Left renal cortex interstitium (tissue), 4 donors: ENCODE data around the gene ANKS1A. TPM values are rescaled to one million over a fixed set of nuclear protein-coding genes. Genes with fewer than 3 reads are reported as not detected.
A peak's percentile ranks its signal among the peaks of the same experiment; 100 is the strongest.
"Not testable (repeated sequence)": the region's sequence is repeated elsewhere in the genome, so short reads cannot be mapped to it uniquely, and the experiment has no call there.

ENCODE experiments used
- DNase-seq, 4 donors: peaks; one replicate each; pipeline ENCODE4 v3.0.0-alpha.2; 2013; ENCODE audit warnings: low read depth in 4 of 4, low spot score in 2 of 4, missing footprints in 1 of 4
- polyA plus RNA-seq, 4 donors: library from polyadenylated mRNA; unstranded; fragments of 120-200 nt; gene quantifications; one replicate each; pipeline ENCODE4 v1.2.1, GENCODE V29; 2013; ENCODE audit not compliant: insufficient read length in 4 of 4

Gene ANKS1A
- 10 to 100 TPM; 33.1 to 53.7 (median 43.2) TPM for polyA plus RNA-seq

DNA sequence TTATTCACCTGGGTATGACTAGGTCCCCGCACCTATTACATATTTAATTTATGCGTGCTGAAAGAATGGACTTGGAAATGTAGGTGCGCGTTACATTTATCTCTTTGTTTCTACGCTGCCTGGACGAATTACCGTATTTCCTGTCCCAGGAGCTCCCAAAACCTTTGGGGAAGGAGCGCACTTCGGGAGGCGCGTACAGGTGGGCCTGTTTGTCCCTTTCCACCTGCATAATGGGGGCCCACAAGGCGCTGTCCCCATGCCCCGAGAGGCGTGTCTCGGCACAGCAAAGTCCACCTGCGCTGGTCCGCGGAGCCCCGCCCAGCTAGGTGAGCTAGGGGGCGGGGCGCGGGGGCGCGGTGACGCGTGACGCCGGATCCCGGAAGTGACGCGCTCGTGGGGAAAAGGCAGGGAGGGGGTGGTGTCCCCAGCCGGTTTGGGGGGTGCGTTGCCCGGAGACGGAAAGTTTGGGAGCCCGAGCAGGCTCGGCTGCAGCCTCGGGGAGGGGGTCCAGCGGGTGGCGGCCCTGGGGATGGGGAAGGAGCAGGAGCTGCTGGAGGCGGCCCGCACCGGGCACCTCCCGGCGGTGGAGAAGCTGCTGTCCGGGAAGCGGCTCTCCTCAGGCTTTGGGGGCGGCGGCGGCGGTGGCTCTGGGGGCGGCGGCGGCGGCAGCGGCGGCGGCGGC, at the start of gene ANKS1A:
Gene ANKS1A, plus strand, starts transcription at position 382 of the 682 bp plus-strand sequence. Its CDS starts 148 bp downstream, at position 530.
- peak in 3 of 4 donors; percentile 64 to 75 (median 75) for DNase-seq

GRCh38 chr6:34839666-34840352, 49.2 kb upstream of the ANKS1A start:
- no peak for DNase-seq

GRCh38 chr6:34849066-34849465, 40.0 kb upstream of the ANKS1A start:
- DNase-seq: not testable (repeated sequence)

DNA sequence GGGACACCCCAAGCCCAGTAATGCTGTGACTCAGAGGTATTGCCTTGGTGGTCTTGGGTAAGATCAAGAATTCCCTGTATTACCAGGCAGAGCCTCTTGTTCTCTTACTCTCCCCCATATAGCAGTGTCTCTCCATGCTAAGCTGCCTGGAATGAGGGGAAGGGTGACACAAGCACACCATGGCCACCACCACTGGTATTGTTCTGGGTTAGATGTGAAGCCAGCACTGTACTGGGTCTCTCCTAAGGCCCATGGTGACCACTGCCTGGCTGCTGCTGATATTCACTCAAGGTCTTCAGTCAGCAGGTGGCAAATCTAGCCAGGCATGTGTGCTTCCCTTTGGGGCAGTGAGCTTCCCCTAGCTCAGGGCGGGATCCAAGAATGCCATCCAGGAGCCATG, 37.7 kb upstream of the ANKS1A start:
- DNase-seq: no peak

- DNase-seq: no peak
Observed at GRCh38 chr6:34852406-34853085, 36.5 kb upstream of the ANKS1A start.

DNA sequence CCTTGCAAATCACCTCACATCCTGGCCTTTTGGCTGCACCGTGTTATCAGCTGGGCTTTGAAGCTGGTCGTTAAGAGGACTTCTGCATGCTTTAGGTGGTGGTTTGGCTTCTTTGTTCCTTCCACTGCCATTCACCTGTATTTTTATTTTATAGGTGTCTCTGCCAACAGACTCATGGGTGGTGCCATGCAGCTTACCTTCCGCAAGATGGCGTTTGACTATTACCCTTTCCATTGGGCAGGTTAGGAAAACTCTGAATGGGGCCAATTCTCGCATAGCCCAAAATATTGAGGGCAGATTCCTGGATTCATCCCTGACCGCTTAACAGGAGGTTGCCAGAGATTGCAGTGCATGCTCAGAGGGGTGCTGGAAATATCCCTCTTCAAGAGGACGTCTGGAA, 33.6 kb upstream of the ANKS1A start:
- DNase-seq: no peak

DNA sequence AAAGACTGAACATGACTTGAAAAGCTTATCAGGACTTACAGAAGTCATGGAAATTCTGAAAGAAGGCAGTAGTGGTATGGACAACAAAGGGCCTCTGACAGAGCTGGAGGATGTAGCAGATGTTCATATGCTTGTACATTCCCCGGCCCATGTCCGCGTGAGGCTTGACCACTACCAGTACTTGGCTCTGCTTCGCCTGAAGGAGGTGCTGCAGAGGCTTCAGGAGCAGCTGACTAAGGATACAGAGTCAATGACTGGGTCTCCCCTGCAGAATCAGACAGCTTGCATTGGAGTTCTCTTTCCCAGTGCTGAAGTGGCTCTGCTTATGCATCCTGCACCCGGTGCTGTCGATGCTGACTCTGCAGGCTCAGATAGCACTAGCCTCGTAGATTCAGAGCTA, 30.4 kb upstream of the ANKS1A start:
- DNase-seq: no peak

GRCh38 chr6:34859951-34860350, 29.1 kb upstream of the ANKS1A start:
- no peak for DNase-seq

- no peak for DNase-seq
Observed at GRCh38 chr6:34860776-34861175, 28.3 kb upstream of the ANKS1A start.

GRCh38 chr6:34864007-34864406, 25.0 kb upstream of the ANKS1A start:
- DNase-seq: no peak

- DNase-seq: no peak
Observed at GRCh38 chr6:34865107-34865506, 23.9 kb upstream of the ANKS1A start.

- DNase-seq: no peak
Observed at GRCh38 chr6:34866509-34866908, 22.5 kb upstream of the ANKS1A start.

DNA sequence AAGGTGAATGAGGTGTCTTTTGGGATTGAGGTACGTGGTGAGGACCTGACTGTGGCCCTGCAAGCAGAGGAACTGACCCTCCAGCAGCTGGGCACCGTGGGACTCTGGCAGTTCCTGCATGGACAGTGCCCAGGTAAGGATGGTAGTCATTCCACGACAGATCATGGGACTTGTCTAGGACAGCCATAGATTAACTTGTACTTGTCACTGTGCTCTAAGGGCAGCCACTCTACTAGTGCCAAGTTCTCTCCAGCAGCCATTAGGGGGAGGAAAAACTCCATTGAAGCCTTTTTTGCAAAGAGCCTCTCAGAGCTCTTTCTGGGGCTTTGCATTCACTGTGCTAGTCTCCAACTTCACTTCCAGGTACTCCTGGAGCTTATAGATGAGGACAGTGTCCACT, 21.6 kb upstream of the ANKS1A start:
- DNase-seq: no peak

DNA sequence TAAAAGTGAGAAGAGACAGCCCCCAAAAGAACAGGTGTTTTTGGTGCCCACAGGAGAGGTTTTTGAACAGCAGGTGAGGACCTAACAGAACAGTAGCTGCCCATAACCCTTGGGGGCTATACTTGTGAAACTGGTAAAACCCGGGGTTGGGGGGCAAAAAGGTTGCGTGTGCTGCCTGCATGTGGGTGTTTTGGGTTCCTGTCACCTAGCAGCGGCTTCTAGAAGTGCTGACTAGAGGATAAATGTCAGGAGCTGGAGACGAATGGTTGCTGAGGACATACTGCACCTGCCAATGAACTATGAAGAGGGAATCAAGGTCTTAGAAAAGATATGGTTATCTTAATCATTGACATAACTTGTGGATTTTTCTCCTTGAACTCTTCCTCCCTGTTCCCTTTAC, 17.2 kb upstream of the ANKS1A start:
- DNase-seq: no peak

DNA sequence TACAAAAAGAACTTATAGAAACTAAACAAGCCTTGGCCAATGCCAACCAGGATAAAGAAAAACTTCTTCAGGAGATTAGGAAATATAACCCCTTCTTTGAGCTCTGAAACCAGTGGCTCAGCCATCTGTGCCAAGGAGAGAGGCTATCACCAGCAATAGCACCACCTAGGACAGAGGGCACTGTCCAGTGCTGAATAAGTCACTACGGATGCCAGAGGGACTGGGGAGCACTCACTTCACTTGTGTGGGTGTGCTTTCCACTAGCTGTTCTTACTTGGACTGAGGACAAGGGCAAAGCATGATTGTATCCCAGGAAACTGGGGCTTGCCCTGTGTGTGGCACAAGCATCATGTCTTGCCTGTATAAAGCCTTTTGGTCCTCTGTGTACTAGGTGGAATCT, 16.7 kb upstream of the ANKS1A start:
- no peak for DNase-seq

DNA sequence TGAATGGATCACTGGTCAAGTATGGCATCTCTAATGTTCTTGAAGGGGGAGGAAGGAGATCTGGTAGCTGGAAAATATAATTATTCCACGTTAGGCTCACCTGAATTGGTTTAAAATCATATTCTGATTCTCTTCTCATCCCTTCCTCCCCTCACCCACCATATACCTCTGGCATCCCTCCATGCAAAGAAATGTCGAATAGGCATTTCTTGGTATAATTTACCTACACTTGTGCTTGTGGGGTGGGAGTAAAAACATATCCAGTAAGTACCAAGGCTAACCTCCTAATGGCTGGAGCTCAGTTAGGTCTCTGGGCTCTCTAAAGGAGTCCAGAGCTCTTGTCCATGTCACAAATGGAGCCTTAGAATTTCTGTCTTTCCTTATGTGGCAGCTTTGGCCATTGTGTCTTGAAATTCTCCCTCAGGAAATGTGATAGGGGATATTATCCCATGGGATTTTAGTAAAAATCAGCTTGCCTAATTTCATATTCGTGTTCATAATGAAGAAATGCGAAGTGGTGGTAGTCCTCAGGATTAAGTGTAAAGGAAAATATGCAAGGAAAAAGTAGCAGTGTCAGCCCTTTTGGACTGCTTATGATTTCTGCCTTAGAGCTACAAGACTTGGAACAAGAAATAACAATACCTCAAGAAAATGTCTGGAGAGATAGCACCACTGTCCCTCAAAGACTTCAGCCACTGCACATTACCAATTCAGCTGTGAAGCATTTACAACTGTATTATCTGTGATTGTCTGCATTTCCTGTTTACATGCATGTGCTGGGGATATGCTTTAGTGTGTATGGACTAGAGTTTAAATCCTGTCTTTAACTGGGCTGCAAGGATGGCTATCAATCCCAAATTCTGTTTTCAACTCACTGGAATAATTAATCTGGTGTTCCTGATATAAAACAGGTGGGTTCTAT, 13.5 kb upstream of the ANKS1A start:
- DNase-seq: no peak

DNA sequence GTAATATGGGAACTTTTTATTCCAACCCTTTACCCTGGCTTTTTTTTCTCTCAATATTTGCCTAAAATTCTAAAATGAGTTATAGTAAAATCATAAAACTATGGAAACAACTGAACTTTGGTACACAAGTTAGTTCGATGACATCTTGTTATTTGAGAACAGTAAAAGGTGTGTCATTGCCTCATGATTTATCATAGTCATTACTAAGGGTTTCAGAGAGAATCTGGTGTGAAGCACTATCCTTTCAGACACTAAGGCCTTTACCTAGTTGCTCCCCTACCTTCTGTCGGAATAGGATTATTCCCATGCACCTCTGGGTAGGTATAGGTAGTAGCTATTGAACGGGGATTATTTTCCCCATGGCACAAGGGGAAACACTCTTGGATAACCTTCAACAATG, 12.6 kb upstream of the ANKS1A start:
- no peak for DNase-seq

GRCh38 chr6:34877259-34877658, 11.8 kb upstream of the ANKS1A start:
- DNase-seq: no peak

DNA sequence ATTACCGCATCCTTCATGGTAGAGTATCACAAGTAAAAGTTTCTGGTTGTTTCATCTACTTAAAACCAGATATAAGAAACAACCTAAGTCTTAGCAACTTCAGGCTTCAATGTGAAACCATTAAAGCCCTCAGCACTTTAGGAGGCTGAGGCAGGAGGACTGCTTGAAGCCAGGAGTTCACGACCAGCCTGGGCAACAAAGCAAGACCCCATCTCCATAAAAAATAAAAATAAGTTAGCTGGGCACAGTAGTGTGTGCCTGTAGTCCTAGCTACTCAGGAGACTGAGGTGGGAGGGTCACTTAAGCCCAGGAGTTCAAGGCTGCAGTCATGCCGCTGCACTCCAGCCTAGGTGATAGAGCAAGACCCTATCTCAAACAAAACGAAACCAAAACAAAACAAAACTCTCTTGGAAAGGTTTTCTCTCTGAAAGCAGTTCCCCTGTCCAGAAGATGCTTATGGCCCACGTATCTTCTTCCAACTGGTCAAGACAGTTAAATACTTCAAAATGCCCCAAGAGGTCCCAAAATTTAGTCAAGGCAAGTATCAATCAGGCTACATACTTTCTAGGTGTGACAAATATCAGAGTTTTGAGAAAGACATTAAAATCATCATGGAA, 11.1 kb upstream of the ANKS1A start:
- DNase-seq: no peak

- DNase-seq: not testable (repeated sequence)
Observed at GRCh38 chr6:34884073-34884472, 5.0 kb upstream of the ANKS1A start.
